Measurements from ENCODE around the gene ROPN1. TPM values are rescaled to one million over a fixed set of nuclear protein-coding genes. Genes with fewer than 3 reads are reported as not detected.

The ROPN1 gene
- total RNA-seq, 1 donor from 2014 or later: not detected

DNA sequence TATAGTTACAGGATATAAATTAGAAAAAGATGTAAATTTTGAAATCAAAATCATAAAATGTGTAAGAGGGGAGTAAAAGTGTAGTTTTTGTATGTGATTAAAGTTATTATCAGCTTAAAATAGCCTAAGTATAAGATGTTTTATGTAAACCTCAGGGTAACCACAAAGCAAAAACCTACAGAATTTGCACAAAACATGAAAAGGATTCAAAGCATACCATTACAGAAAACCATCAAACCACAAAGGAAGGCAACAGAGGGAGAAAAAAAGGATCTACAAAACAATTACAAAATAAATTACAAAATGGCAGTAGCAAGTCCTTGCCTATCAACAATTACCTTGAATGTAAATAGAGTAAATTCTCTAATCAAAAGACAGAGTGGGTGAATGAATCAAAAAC lies 71.1 kb downstream of the ROPN1 start:
- no peak for DNase-seq (ENCODE audit: low spot score in 2 of 2)
- Histone ChIP-seq H3K36me3 (peaks cover 6 to 23% of the 10 kb centered on the region in 2 donors), H3K27me3 (no peaks in the 10 kb centered on the region), H3K27ac (no peak overlapping the region), H3K4me3 (no peak overlapping the region), H3K4me1 (no peaks in the 10 kb centered on the region), H3K9me3 (peaks cover 7 to 32% of the 10 kb centered on the region in 2 donors)
- intact Hi-C loops (cut with DNase I): no loop called here
- TF ChIP-seq, protein P1, sequence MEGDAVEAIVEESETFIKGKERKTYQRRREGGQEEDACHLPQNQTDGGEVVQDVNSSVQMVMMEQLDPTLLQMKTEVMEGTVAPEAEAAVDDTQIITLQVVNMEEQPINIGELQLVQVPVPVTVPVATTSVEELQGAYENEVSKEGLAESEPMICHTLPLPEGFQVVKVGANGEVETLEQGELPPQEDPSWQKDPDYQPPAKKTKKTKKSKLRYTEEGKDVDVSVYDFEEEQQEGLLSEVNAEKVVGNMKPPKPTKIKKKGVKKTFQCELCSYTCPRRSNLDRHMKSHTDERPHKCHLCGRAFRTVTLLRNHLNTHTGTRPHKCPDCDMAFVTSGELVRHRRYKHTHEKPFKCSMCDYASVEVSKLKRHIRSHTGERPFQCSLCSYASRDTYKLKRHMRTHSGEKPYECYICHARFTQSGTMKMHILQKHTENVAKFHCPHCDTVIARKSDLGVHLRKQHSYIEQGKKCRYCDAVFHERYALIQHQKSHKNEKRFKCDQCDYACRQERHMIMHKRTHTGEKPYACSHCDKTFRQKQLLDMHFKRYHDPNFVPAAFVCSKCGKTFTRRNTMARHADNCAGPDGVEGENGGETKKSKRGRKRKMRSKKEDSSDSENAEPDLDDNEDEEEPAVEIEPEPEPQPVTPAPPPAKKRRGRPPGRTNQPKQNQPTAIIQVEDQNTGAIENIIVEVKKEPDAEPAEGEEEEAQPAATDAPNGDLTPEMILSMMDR (IDR thresholded peaks at IDR 0.05): no peak

DNA sequence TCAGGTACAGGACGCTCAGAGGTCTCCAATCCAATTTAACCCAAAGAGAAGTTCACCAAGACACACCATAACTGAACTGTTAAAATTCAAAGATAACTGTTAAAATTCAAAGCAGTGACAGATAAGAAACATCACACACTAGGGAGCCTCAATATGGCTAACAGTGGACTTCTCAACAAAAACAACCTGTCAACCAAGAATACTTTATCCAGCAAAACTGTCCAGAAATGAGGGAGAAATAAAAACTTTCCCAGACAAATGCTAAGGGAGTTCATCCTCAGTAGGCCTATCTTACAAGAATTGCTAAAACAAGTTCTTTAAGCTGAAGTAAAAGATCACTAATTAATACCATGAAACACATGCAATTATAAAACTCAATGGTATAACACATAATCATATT lies 71.5 kb downstream of the ROPN1 start:
- intact Hi-C loops (cut with DNase I): no loop called here
- Histone ChIP-seq H3K4me1 (no peaks in the 10 kb centered on the region), H3K4me3 (no peak overlapping the region), H3K27me3 (no peaks in the 10 kb centered on the region), H3K36me3 (peaks cover 2 to 23% of the 10 kb centered on the region in 2 donors), H3K9me3 (peaks cover 7 to 32% of the 10 kb centered on the region in 2 donors), H3K27ac (no peak overlapping the region)
- no peak for DNase-seq (ENCODE audit: low spot score in 2 of 2)
- TF ChIP-seq, protein P1 (IDR thresholded peaks at IDR 0.05): no peak

GRCh38 chr3:123919353-123919752 lies 72.6 kb downstream of the ROPN1 start:
- Histone ChIP-seq H3K27me3 (no peaks in the 10 kb centered on the region), H3K27ac (no peak overlapping the region), H3K36me3 (peaks cover 0 to 23% of the 10 kb centered on the region in 2 donors), H3K9me3 (peaks cover 7 to 32% of the 10 kb centered on the region in 2 donors), H3K4me3 (no peak overlapping the region), H3K4me1 (peaks cover 0 to under 1% of the 10 kb centered on the region in 2 donors)
- TF ChIP-seq, protein P1 (IDR thresholded peaks at IDR 0.05): no peak
- intact Hi-C loops (cut with DNase I): no loop called here
- DNase-seq (ENCODE audit: low spot score in 2 of 2): no peak

Other genes starting within 250 kb of the ROPN1 start
- gene MYLK, start 107.8 kb downstream of the ROPN1 start, total RNA-seq: 196 TPM
- gene CCDC14, start 30.9 kb downstream of the ROPN1 start, total RNA-seq: 6.5 TPM
- 292 TPM for gene KALRN, start 41.2 kb upstream of the ROPN1 start, total RNA-seq